ENCODE measurements around the gene ZC3H4.

- TF ChIP-seq, protein P1, sequence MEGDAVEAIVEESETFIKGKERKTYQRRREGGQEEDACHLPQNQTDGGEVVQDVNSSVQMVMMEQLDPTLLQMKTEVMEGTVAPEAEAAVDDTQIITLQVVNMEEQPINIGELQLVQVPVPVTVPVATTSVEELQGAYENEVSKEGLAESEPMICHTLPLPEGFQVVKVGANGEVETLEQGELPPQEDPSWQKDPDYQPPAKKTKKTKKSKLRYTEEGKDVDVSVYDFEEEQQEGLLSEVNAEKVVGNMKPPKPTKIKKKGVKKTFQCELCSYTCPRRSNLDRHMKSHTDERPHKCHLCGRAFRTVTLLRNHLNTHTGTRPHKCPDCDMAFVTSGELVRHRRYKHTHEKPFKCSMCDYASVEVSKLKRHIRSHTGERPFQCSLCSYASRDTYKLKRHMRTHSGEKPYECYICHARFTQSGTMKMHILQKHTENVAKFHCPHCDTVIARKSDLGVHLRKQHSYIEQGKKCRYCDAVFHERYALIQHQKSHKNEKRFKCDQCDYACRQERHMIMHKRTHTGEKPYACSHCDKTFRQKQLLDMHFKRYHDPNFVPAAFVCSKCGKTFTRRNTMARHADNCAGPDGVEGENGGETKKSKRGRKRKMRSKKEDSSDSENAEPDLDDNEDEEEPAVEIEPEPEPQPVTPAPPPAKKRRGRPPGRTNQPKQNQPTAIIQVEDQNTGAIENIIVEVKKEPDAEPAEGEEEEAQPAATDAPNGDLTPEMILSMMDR (conservative IDR thresholded peaks at IDR 0.05 in 1 of 2, IDR thresholded peaks at IDR 0.05 in 1 of 2; ENCODE audit: low read depth in 1 of 2, low read length in 2 of 2), result no peak
- no peak for TF ChIP-seq EZH2 (IDR thresholded peaks at IDR 0.05; ENCODE audit: low read length, missing control alignments)
Observed at GRCh38 chr19:47073574-47073973, 40.0 kb downstream of the ZC3H4 start.

All from fibroblast of lung (primary cell).